DMS153 (cell line): Measurements from ENCODE around the gene CCL28.
A peak's percentile ranks its signal among the peaks of the same experiment; 100 is the strongest.
"Not testable (repeated sequence)": the region's sequence is repeated elsewhere in the genome, so short reads cannot be mapped to it uniquely, and the experiment has no call there.

Experiments used
- DNase-seq: peaks from one replicate; lab custom pipeline; 2025; lab: John Stamatoyannopoulos, UW

Gene CCL28

GRCh38 chr5:43410414-43410813, 1.8 kb downstream of the CCL28 start:
- DNase-seq = no peak

GRCh38 chr5:43409809-43410271, 2.4 kb downstream of the CCL28 start:
- peak; percentile 53 for DNase-seq

DNA sequence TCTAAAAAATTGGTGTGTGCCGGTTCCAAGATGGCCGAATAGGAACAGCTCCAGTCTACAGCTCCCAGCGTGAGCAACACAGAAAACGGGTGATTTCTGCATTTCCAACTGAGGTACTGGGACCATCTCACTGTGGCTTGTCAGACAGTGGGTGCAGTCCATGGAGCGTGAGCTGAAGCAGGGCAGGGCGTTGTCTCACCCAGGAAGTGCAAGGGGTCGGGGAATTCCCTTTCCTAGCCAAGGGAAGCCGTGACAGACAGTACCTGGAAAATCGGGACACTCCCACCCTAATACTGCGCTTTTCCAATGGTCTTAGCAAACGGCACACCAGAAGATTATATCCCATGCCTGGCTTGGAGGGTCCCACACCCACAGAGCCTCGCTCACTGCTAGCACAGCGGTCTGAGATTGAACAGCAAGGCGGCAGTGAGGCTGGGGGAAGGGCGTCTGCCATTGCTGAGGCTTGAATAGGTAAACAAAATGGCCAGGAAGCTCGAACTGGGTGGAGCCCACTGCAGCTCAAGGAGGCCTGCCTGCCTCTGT, 9.6 kb downstream of the CCL28 start:
- not testable (repeated sequence) for DNase-seq

DNA sequence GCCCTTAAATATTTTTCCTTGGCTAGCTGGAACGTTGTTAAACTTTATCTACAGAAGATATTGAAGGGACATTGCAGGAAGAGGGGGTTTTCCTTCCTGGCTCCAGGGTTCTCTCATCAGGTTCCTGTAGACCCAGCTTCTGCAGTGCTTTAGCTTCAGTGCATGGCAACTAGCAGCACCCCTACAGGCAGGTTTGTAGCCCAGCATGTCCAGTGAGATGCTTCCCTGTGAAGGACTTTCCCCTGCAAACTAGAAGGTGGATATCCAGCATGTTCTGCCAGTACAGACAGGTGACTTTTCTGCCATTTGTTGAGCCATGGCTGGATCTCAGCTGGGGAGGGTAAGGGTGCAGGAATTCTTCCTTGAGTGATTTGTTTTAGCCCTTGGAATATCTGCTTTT, 10.4 kb downstream of the CCL28 start:
- DNase-seq = no peak

GRCh38 chr5:43400082-43400481, 12.1 kb downstream of the CCL28 start:
- no peak for DNase-seq

DNA sequence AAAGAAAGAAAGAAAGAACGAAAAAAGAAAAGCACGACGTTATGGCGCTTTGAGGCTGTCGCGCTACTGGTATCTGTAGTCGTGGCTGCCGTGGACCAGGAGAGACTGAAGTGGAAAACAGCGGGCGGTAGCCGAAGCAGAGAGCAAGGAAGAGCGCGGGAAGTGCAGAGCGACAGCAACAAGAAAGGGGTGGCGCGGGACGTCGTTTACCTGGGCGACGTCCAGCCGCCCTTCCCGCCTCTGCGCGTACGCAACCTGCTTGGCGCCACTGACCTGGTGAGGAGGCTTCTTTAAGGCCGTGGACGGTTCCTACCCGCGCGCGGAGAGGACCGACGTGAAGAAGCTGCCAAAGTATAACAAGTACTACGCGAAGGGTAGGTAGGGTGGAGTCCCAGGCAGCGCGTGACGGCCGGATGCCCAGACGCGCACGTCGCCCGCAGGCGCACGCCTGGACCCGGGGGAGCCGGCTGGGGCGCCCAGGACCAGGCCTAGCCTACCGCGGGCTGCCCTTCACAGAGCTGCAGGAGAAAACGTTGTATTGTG, 15.4 kb downstream of the CCL28 start:
- peak; percentile 26 for DNase-seq

- DNase-seq = no peak
Measured at GRCh38 chr5:43390471-43390870, 21.7 kb downstream of the CCL28 start.

DNA sequence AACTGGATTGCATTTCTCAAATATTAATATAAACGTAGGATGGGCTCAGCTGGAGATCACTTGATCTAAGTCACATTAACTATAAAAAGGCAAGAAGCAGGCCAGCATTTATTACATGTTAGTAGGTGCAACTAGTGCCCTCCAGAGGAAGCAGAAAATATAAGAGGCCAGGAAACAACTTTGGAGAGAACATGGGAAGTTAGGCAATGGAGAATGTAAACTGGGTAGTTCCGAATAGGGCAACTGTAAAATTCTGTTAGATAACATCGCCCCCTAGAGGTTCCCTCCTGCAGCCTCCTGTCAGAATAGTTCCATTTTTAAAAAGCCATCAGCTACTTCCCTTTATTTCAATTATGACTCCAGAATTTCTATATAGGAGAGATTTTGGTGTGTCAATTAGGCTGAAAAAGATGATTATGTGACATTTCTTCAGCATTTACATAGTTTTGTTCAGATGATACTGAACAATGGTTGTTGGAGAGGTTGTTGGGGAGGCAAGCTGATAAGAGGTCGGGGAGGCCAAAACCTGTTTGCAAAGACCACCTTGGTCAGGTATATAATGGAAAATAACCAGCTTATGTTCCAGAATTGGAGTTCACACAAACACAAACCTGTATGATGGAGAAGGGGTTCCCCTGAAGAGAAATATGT, 22.4 kb downstream of the CCL28 start:
- DNase-seq = peak; percentile 87

- DNase-seq = no peak
Measured at GRCh38 chr5:43386960-43387362, 25.2 kb downstream of the CCL28 start.

DNA sequence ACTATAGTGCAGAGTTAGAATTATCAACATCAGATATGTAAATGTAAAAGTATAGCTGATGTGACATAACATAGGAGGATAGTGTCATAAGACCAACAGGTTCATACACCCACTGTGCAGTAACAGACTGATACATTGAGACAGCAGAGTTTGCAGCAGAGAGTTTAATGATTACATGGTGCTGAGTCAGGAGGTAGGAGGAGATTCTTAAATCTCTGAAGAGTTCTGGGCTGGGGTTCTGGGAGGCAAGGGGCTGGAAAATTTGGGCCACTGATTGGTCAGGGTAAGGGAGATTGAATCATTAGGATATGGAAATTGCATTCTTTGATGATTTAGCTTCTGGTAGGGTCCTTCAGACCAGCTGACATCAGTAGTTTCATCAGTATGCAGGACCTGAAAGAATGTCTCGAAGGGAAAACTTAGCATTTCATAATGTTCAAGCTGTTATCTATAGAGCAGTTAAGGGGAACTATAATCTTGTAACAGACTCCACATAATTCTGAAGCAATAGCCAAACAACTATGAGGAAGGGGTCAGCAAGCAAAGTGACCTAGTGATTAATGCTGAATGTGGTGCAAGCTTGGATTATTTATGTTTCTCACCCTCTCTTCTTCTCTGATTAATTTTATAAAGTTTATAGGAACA, 35.6 kb downstream of the CCL28 start:
- no peak for DNase-seq

- no peak for DNase-seq
Measured at GRCh38 chr5:43371821-43372220, 40.4 kb downstream of the CCL28 start.

- no peak for DNase-seq
Measured at GRCh38 chr5:43370352-43370751, 41.8 kb downstream of the CCL28 start.

DNA sequence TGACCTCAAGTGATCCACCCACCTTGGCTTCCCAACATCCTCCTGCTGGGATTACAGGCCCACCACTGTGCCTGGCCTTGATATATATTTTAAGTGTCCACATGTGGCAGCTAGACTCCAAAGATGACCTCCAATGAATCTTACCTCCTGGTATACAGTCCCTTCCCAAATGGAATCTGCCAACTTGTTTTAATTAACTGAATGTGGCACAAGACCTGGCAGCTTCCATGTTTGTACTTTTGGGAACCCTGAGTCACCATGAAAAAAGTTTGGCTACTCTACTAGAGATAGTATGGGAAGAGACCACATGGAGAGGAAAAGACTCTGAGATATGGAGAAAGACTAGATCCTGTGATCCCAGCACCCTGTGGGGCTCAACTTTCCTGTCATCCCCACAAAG, 42.5 kb downstream of the CCL28 start:
- DNase-seq = no peak

DNA sequence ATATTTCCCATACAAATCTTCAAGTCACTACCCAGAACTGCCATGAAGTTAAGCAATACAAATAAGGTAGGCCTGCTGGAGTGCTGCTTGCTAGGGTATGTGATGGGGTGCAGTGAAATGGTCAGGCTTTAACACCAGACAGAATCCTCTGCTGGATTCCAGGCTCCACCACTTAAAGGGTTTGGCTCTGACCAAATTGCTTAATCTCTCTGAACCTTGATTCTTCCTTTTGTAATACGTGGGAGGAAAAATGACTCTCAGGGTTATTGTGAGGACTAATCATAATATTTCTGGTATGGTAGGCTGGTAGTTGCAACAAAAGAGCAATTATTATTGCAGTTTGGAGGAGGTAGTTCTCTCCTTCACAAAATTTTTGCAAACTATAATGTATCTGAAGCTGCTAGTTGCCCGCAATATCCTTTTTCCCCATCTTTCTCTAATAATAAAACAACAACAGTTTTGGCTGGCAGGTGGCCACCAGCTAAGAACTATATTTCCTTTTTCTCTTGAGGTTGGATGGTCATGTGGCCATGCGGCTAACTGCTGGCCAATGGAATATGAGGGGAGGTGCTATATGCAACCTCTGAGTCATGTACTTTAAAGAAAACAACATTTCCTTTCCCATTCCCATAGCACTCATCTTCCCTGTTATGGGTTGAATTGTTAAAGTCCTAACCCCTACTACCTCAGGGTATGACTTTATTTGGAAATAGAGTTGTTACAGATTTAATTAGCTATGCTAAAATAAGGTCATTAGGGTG, 44.1 kb downstream of the CCL28 start:
- DNase-seq = no peak

- no peak for DNase-seq
Measured at GRCh38 chr5:43367453-43367852, 44.7 kb downstream of the CCL28 start.

- DNase-seq = not testable (repeated sequence)
Measured at GRCh38 chr5:43366680-43367246, 45.4 kb downstream of the CCL28 start.

- DNase-seq = not testable (repeated sequence)
Measured at GRCh38 chr5:43365155-43365554, 47.0 kb downstream of the CCL28 start.

- no peak for DNase-seq
Measured at GRCh38 chr5:43363445-43364152, 48.6 kb downstream of the CCL28 start.

DNA sequence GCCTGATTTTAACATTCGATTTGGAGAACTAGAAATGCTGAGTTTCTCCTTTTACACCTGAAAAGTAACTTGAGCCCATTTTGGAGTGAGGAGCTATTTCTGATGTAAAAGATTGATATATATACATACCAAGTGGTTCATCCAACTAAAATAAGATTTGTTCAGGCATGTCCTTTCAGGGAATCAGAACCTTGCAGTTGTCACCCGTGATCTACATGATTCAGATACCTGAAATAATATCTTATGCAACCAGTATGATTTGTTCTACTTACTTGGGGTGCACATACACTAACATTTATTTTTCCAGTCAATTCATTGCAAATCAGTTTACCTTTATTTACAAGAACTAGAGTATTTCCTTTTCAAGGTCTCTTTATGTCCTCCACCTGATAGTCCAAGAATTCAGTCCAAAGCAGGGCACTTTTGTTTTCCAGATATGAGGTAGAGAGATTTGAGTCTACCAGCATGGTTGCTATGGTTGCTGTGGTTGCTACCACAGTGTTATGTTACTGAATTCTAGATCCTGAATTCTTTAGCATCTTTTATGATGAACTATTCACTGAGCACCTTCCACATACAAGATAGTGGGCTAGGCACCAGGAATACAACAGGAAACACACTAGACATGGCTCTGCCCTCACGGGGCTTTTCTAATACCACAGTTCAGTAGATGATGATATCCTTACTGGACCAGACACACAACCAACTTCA, 49.3 kb downstream of the CCL28 start:
- no peak for DNase-seq

DNA sequence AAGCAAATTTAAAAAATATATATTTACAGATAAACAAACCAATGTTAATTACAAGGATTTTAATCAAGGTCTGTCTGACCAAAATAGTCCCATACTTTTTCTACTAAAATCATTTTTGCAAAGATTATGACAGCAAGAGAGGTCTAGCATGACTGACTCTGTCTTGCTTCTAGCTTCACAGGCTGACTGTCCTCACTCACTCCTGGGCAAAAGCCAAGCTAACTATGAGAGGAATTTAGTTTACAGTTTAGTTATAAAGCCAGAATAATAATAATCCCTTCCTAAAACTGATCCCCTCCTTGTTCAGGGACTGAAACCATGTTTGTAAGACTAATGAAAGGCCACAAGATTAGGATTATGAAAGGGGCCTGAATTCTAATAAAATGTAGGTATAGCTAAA, 53.5 kb downstream of the CCL28 start:
- no peak for DNase-seq

DNA sequence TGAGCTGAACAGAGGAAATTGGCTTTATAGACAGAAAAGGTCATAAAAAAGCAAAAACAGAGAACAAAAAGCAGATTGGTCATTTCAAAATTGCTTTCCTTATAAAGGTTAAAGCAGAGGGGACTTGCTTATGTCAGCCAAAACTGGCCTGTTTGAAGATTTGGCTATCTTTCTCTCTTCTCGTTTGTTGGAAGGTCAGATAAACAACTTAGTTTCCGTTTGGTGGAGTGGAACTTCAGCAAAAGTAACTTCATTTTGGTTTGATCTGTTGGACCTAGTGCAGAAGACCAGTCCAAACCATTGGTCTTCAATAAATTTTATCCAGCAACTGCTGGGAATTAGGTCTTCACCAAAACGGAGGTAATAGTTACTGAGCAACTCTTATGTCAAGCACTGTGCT, 53.9 kb downstream of the CCL28 start:
- no peak for DNase-seq
